Spleen (tissue), 11 donors: ENCODE results near the gene FUT1. TPM values are rescaled to one million over a fixed set of nuclear protein-coding genes. Genes with fewer than 3 reads are reported as not detected.

Experiments used
- DNase-seq: peaks from one replicate; pipeline ENCODE4 v3.0.0-alpha.2; 2020
- H3K27ac ChIP-seq, 8 donors: fragments of 200-600 bp; sonication (generic) in 7 of 8; 1 replicate in 4 of 8; 2 replicates in 4 of 8; pipeline versions ENCODE4 v1.5.0 to v1.8.0; 2016 to 2021; ENCODE audit warnings: inconsistent platforms in 4 of 8, mild to moderate bottlenecking in 4 of 8, moderate library complexity in 1 of 8
- H3K27me3 ChIP-seq, 7 donors: fragments of 200-600 bp; sonication (generic) in 6 of 7; replicated peaks in 1 of 7; 1 replicate in 4 of 7; 2 replicates in 3 of 7; pipeline versions ENCODE4 v1.5.0 to v1.8.0; 2016 to 2021; ENCODE audit warnings: inconsistent platforms in 3 of 7, mild to moderate bottlenecking in 1 of 7
- H3K36me3 ChIP-seq, 6 donors: fragments of 200-600 bp; sonication (generic) in 5 of 6; 1 replicate in 4 of 6; 2 replicates in 2 of 6; pipeline versions ENCODE4 v1.5.0 to v1.8.0; 2016 to 2021; ENCODE audit warnings: inconsistent platforms in 2 of 6
- H3K4me1 ChIP-seq, 6 donors: fragments of 200-600 bp; sonication (generic) in 5 of 6; 1 replicate in 3 of 6; 2 replicates in 3 of 6; pipeline versions ENCODE4 v1.5.0 to v1.8.0; 2016 to 2021; ENCODE audit warnings: inconsistent platforms in 3 of 6
- H3K4me3 ChIP-seq, 8 donors: fragments of 200-600 bp; sonication (generic) in 7 of 8; 1 replicate in 4 of 8; 2 replicates in 4 of 8; pipeline versions ENCODE4 v1.5.0 to v1.8.0; 2016 to 2021; ENCODE audit warnings: inconsistent platforms in 4 of 8, mild to moderate bottlenecking in 4 of 8, moderate library complexity in 2 of 8
- H3K9me3 ChIP-seq, 8 donors: fragments of 200-600 bp; sonication (generic) in 7 of 8; 1 replicate in 4 of 8; 2 replicates in 4 of 8; pipeline versions ENCODE4 v1.5.0 to v1.8.0; 2016 to 2021; ENCODE audit warnings: inconsistent platforms in 4 of 8
- POLR2A ChIP-seq, 3 donors: fragments of 450-650 bp; IDR thresholded peaks; one replicate each; pipeline ENCODE4 v1.5.1; 2017; ENCODE audit warnings: antibody characterized with exemption in 3 of 3, mild to moderate bottlenecking in 1 of 3
- POLR2AphosphoS5 ChIP-seq, 3 donors: sonication (generic); formaldehyde crosslinking; IDR thresholded peaks; one replicate each; pipeline ENCODE4 v1.5.1; 2017; ENCODE audit warnings: antibody characterized with exemption in 3 of 3
- WGBS, 5 donors: extraction: QIAGEN DNeasy Blood & Tissue Kit in 3 of 5; methylation state at CpG; one replicate each; pipeline versions ENCODE4 v1.1.5 to v1.1.7; 2013 to 2018; 5-methylcytosine and 5-hydroxymethylcytosine counted together
- intact Hi-C: fragments of 100-400 bp; cut with DNase I; formaldehyde crosslinking; loops from one replicate; pipeline ENCODE4 v1.15.0; 2023; ENCODE audit warnings: low total_unique reads
- polyA plus RNA-seq, 3 donors: library from polyadenylated mRNA; stranded (reverse); fragments of 200-250 nt; gene quantifications; one replicate each; pipeline ENCODE4 v1.2.1, GENCODE V29; 2013
- total RNA-seq, 7 donors: library from RNA; depleted of rRNA in 3 of 7; stranded (reverse); fragments of >200 nt in 3 of 7; fragmentation: NEBNext Ultra II Directional in 4 of 7; extraction: Animal tissue kit (Norgen Biotek cat#: 25700) in 4 of 7; gene quantifications; one replicate each; pipeline versions ENCODE4 v1.1.0 to v1.2.1, GENCODE V29; 2016 to 2021
- TF ChIP-seq, protein P1 (sequence below), 11 experiments: fragments of 200-600 bp in 7 of 11; fragments of 450-650 bp in 4 of 11; sonication (generic) in 4 of 11; IDR thresholded peaks in 8 of 11; conservative IDR thresholded peaks in 3 of 11; 1 replicate in 7 of 11; 2 replicates in 4 of 11; pipeline versions ENCODE4 v1.4.0 to v1.8.0; 2016 to 2021; ENCODE audit warnings: antibody characterized with exemption in 11 of 11, inconsistent platforms in 4 of 11, mild to moderate bottlenecking in 1 of 11
- donor health status: healthy with polysubstance abuse.
- donor health status: DM: no; HTN: no; CAD: no; lungs with moderate emphysema.
- donor health status: DM: no; HTN: no; CAD: no.
- donor health status: Bipolar disorder and iron deficiency.
- donor health status: healthy.
- donor health status: DM: no; HTN: no; CAD: no.
- donor health status: DM: yes; HTN: yes; CAD: no.

FUT1 gene
- total and polyA plus RNA-seq, 10 donors: 1.0 to 22.9 (median 8.7) TPM

DNA sequence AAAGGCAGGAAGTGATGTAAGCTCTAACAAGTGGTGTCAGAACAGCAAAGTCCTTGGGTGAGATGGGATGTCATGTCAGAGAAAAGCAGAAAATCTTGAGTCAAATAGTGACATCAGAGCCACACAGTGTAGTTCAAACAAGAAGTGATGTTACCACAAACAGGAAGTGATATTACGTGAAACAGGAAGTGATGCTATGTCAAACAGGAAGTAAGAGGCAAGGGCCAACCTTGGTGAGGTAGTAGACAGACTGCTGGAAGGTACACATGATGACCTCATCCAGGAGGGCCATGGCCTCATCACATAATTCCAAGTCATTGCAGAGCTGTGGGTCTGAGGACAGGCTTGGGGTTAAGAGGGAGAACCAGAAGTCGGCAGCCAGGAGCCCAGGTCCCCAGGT, 25.9 kb downstream of the FUT1 start:
- peak overlapping the region in 1 of 8 donors; percentile 3 for H3K4me3 ChIP-seq
- intact Hi-C loops: no loop called here
- TF ChIP-seq POLR2AphosphoS5 (IDR thresholded peaks at IDR 0.05) (peak in 1 of 3 donors; percentile 47), POLR2A (IDR thresholded peaks at IDR 0.05) (no peak)
- TF ChIP-seq, protein P1, sequence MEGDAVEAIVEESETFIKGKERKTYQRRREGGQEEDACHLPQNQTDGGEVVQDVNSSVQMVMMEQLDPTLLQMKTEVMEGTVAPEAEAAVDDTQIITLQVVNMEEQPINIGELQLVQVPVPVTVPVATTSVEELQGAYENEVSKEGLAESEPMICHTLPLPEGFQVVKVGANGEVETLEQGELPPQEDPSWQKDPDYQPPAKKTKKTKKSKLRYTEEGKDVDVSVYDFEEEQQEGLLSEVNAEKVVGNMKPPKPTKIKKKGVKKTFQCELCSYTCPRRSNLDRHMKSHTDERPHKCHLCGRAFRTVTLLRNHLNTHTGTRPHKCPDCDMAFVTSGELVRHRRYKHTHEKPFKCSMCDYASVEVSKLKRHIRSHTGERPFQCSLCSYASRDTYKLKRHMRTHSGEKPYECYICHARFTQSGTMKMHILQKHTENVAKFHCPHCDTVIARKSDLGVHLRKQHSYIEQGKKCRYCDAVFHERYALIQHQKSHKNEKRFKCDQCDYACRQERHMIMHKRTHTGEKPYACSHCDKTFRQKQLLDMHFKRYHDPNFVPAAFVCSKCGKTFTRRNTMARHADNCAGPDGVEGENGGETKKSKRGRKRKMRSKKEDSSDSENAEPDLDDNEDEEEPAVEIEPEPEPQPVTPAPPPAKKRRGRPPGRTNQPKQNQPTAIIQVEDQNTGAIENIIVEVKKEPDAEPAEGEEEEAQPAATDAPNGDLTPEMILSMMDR (IDR thresholded peaks at IDR 0.05 in 8 of 11, conservative IDR thresholded peaks at IDR 0.05 in 3 of 11): no peak
- H3K9me3 ChIP-seq: peaks cover 0 to 26% (median 4%) of the 10 kb centered on the region in 8 donors
- H3K36me3 ChIP-seq: peaks cover 0 to 65% (median 0%) of the 10 kb centered on the region in 6 donors
- peaks cover 15 to 48% (median 39%) of the 10 kb centered on the region in 6 donors for H3K4me1 ChIP-seq
- H3K27me3 ChIP-seq: no peaks in the 10 kb centered on the region
- 36 to 53% (median 43%) methylated on average over 2 of the region's 2 CpGs for WGBS, 5 donors
- no peak for DNase-seq
- peak overlapping the region; percentile 49 to 84 (median 80) for H3K27ac ChIP-seq

DNA sequence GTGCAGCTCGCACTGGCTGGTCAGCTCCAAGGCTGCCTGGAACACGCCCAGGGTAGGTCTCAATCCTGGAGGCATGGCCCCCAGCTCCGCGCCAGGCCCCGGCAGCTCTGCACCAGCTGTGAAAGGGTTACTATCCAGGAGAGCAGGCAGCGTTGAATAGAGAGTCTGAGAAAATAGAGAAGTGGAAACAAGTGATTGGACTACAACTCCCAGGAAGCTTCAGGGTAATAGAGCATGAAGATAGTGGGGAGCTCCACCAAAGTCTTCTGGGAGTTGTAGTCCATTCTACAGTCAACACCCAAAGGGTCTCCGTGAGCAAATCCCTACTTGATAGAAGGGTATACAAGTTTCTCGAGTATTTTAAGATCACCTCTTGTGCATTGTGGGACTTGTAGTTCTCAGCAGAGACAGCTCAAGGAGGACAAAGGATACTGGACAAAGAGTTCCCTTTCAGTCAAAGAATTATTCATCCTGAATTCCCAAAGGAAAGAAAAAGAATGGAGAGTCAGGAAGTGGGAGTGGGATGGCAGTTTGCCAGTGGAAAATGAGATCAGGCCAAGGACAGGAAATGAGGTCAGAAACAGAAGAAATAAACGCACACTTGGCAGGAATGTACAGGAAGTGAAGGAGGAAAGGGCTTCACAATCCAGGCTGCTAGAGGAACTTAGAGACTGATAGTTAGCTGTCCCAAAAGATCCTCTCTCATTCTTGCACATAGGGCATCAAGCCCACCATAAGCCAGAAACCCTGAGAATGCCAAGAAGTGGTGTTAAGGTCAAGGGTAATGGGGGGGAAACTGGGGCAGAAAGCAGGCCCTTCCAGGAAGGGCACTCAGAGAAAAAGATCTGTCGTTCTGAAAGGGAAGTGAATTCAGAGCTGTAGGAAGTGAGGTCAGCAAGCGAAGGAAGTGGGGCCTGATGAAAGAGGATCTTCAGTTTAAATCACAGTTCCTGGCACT, 27.4 kb downstream of the FUT1 start:
- no peak for DNase-seq
- Histone ChIP-seq H3K27ac (peak overlapping the region; percentile 65 to 84 (median 80)), H3K9me3 (peaks cover 0 to 26% (median 4%) of the 10 kb centered on the region in 8 donors), H3K27me3 (no peaks in the 10 kb centered on the region), H3K4me3 (peak overlapping the region in 1 of 8 donors; percentile 15), H3K4me1 (peaks cover 15 to 63% (median 53%) of the 10 kb centered on the region in 6 donors), H3K36me3 (peaks cover 0 to 61% (median 0%) of the 10 kb centered on the region in 6 donors)
- WGBS, 5 donors: 31 to 41% (median 39%) methylated on average over 11 of the region's 11 CpGs
- TF ChIP-seq POLR2AphosphoS5 (IDR thresholded peaks at IDR 0.05): peak; percentile 34 to 80 (median 35)
- TF ChIP-seq, protein P1 (IDR thresholded peaks at IDR 0.05 in 8 of 11, conservative IDR thresholded peaks at IDR 0.05 in 3 of 11): no peak
- intact Hi-C loops: no loop called here

DNA sequence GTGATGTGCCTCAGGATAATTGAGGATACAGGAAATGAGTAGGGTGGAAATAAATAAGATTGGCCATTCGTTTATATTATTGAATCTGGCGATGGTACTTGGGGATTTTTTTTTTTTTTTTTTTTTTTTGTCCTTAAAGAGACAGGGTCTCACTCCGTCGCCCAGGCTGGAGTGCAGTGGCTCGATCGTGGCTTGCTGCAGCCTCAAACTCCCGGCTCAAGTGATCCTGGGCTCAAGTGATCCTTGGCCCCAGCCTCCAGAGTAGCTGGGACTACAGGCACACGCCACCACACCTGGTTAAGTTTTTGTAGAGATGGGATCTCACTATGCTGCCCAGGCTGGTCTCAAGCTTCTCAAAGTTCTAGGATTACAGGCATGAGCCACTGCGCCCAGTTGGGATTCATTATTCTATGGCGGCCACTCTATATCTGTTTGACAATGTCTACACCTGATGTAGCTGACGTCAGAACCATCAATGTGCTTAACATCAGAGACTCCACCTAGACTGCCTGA, 30.2 kb downstream of the FUT1 start:
- Histone ChIP-seq H3K4me3 (no peak overlapping the region), H3K36me3 (peaks cover 0 to 43% (median 0%) of the 10 kb centered on the region in 6 donors), H3K9me3 (peaks cover 0 to 26% (median 4%) of the 10 kb centered on the region in 8 donors), H3K4me1 (peaks cover 15 to 83% (median 63%) of the 10 kb centered on the region in 6 donors), H3K27me3 (no peaks in the 10 kb centered on the region), H3K27ac (no peak overlapping the region)
- TF ChIP-seq POLR2A (IDR thresholded peaks at IDR 0.05) (no peak), POLR2AphosphoS5 (IDR thresholded peaks at IDR 0.05) (no peak)
- TF ChIP-seq, protein P1 (IDR thresholded peaks at IDR 0.05 in 8 of 11, conservative IDR thresholded peaks at IDR 0.05 in 3 of 11): no peak
- no peak for DNase-seq
- intact Hi-C loops: no loop called here
- WGBS, 5 donors: 84 to 90% (median 86%) methylated on average over 11 of the region's 11 CpGs
